OCI-LY7 (cell line): ENCODE data around the gene RASGRP3. TPM values are rescaled to one million over a fixed set of nuclear protein-coding genes. Genes with fewer than 3 reads are reported as not detected.

Experiments
- BruUV-seq: library from RNA; stranded (reverse); fragments of 400-500 nt; replicated peaks from 2 replicates; lab custom pipeline; 2021; lab: Mats Ljungman, UMichigan
- CTCF ChIA-PET: fragments of 300-600 bp; sonication (Branson Sonifier 250); formaldehyde crosslinking; loops from one replicate; lab custom pipeline; 2022; ENCODE audit warnings: antibody characterized with exemption; ENCODE audit not compliant: unreplicated experiment; lab: Charles Lee
- POLR2A ChIA-PET: fragments of 300-600 bp; sonication (Branson Sonifier 250); formaldehyde crosslinking; loops from one replicate; lab custom pipeline; 2022; ENCODE audit warnings: antibody characterized with exemption; lab: Charles Lee
- DNase-seq: peaks from one replicate; pipeline ENCODE4 v3.0.0-alpha.2; 2015; ENCODE audit warnings: low spot score
- H2AFZ ChIP-seq: fragments of 200-600 bp; sonication (generic), shearing (Covaris generic); 2 replicates; pipeline ENCODE4 v1.6.1; 2014; ENCODE audit warnings: mild to moderate bottlenecking, antibody characterized with exemption, low read length, moderate library complexity
- H3K27ac ChIP-seq: fragments of 200-600 bp; sonication (generic); 2 replicates; pipeline ENCODE4 v1.5.1; 2014; ENCODE audit warnings: mixed run types, low read depth, mild to moderate bottlenecking, moderate library complexity, low read length, inconsistent platforms; ENCODE audit not compliant: poor library complexity, severe bottlenecking
- H3K36me3 ChIP-seq: fragments of 200-600 bp; sonication (generic); 2 replicates; pipeline ENCODE4 v1.6.1; 2014; ENCODE audit warnings: mild to moderate bottlenecking, antibody characterized with exemption, low read length, moderate library complexity, mixed read lengths; ENCODE audit not compliant: insufficient read depth
- H3K4me1 ChIP-seq: fragments of 200-600 bp; sonication (generic); 2 replicates; pipeline ENCODE4 v1.5.1; 2014; ENCODE audit warnings: mild to moderate bottlenecking, low read length; ENCODE audit not compliant: insufficient read depth, poor library complexity, severe bottlenecking
- H3K4me2 ChIP-seq: fragments of 200-600 bp; sonication (generic); 2 replicates; pipeline ENCODE4 v1.6.1; 2014; ENCODE audit warnings: mild to moderate bottlenecking, low read length
- H3K4me3 ChIP-seq: fragments of 200-600 bp; sonication (generic); 2 replicates; pipeline ENCODE4 v1.5.1; 2014; ENCODE audit warnings: mild to moderate bottlenecking, low read depth, low read length; ENCODE audit not compliant: poor library complexity, severe bottlenecking
- H3K79me2 ChIP-seq: fragments of 200-600 bp; sonication (generic); 2 replicates; pipeline ENCODE4 v1.6.1; 2016; ENCODE audit warnings: low read depth, mild to moderate bottlenecking, low read length, moderate library complexity, mixed read lengths; ENCODE audit not compliant: insufficient read depth
- H3K9me2 ChIP-seq: fragments of 200-600 bp; sonication (generic); 2 replicates; pipeline ENCODE4 v1.6.1; 2016; ENCODE audit warnings: mild to moderate bottlenecking, low read length, mixed read lengths; ENCODE audit not compliant: insufficient read depth
- H3K9me3 ChIP-seq: fragments of 200-600 bp; sonication (generic); 2 replicates; pipeline ENCODE4 v1.6.1; 2014; ENCODE audit warnings: mild to moderate bottlenecking, mixed run types, low read length, mixed read lengths
- H4K20me1 ChIP-seq: fragments of 200-600 bp; sonication (generic); 2 replicates; pipeline ENCODE4 v1.6.1; 2014; ENCODE audit warnings: mild to moderate bottlenecking, antibody characterized with exemption, low read length, moderate library complexity, mixed read lengths; ENCODE audit not compliant: insufficient read depth
- CTCF ChIP-seq: fragments of 200-600 bp; sonication (generic); conservative IDR thresholded peaks from 2 replicates; pipeline ENCODE4 v1.5.1; 2014; ENCODE audit warnings: mild to moderate bottlenecking, antibody characterized with exemption, low read length, moderate library complexity, mixed read lengths
- EZH2phosphoT487 ChIP-seq: fragments of 200-600 bp; sonication (generic); IDR thresholded peaks from 2 replicates; pipeline ENCODE4 v1.6.1; 2018; ENCODE audit warnings: low read depth, borderline replicate concordance, mild to moderate bottlenecking, mixed run types, antibody characterized with exemption, low read length, moderate library complexity, mixed read lengths
- intact Hi-C: fragments of 100-400 bp; cut with micrococcal nuclease; formaldehyde crosslinking; loops from one replicate; pipeline ENCODE4 v1.10.0; 2022; ENCODE audit not compliant: unreplicated experiment
- total RNA-seq, 2 experiments: library from RNA; depleted of rRNA in 1 of 2; stranded (reverse); fragments of >200 nt in 1 of 2; shearing (Covaris generic) in 1 of 2; gene quantifications; 2 replicates each; pipeline ENCODE4 v1.2.3, GENCODE V29; 2014 to 2022

Gene RASGRP3
- total RNA-seq, 2 experiments from 2014 or later: 5.1 to 8.7 TPM

GRCh38 chr2:33442528-33443079, 33.8 kb upstream of the RASGRP3 start:
- no TSS peak for BruUV-seq
- H3K36me3 ChIP-seq: no peaks in the 10 kb centered on the region
- CTCF ChIA-PET: no interaction called here

GRCh38 chr2:33443274-33443829, 33.1 kb upstream of the RASGRP3 start:
- no peak for DNase-seq
- BruUV-seq: no TSS peak
- no peaks in the 10 kb centered on the region for H3K36me3 ChIP-seq
- H2AFZ ChIP-seq: no peak overlapping the region
- POLR2A ChIA-PET: interaction anchor here (0.6 to 0.7 kb wide), 5 partner anchors 15 to 337 kb away, joined by 4 to 7 read pairs (median 5); no protein-coding TSS in a partner anchor
- no peaks in the 10 kb centered on the region for H3K79me2 ChIP-seq
- no peaks in the 10 kb centered on the region for H3K9me2 ChIP-seq
- intact Hi-C loops: no loop called here
- H3K4me1 ChIP-seq: no peaks in the 10 kb centered on the region
- H3K4me2 ChIP-seq: no peak overlapping the region
- H3K27ac ChIP-seq: no peak overlapping the region
- CTCF ChIA-PET: interaction anchor here (0.6 kb wide), 1 partner anchor 34 kb away, joined by 3 read pairs; no protein-coding TSS in a partner anchor
- H4K20me1 ChIP-seq: no peaks in the 10 kb centered on the region
- no peaks in the 10 kb centered on the region for H3K9me3 ChIP-seq
- TF ChIP-seq CTCF: no peak
- no peak for TF ChIP-seq EZH2phosphoT487
- no peak overlapping the region for H3K4me3 ChIP-seq

More at GRCh38 chr2:33442528-33443079, 33.8 kb upstream of the RASGRP3 start:
- intact Hi-C loops: no loop called here
- Histone ChIP-seq H4K20me1 (no peaks in the 10 kb centered on the region), H3K9me3 (no peaks in the 10 kb centered on the region), H3K4me3 (no peak overlapping the region), H3K4me1 (no peaks in the 10 kb centered on the region), H3K9me2 (no peaks in the 10 kb centered on the region), H2AFZ (no peak overlapping the region), H3K4me2 (no peak overlapping the region), H3K27ac (no peak overlapping the region), H3K79me2 (no peaks in the 10 kb centered on the region)
- DNase-seq: no peak
- no peak for TF ChIP-seq EZH2phosphoT487
- TF ChIP-seq CTCF: no peak
- POLR2A ChIA-PET: interaction anchor here (0.6 to 0.7 kb wide), 3 partner anchors 14 to 121 kb away, joined by 3 to 5 read pairs (median 5); no protein-coding TSS in a partner anchor

GRCh38 chr2:33444967-33445366, 31.5 kb upstream of the RASGRP3 start:
- Histone ChIP-seq H2AFZ (no peak overlapping the region), H3K79me2 (no peaks in the 10 kb centered on the region), H3K4me1 (no peaks in the 10 kb centered on the region), H3K27ac (no peak overlapping the region), H3K4me2 (no peak overlapping the region), H3K36me3 (no peaks in the 10 kb centered on the region), H3K4me3 (no peak overlapping the region), H3K9me2 (no peaks in the 10 kb centered on the region), H3K9me3 (no peaks in the 10 kb centered on the region), H4K20me1 (no peaks in the 10 kb centered on the region)
- TF ChIP-seq EZH2phosphoT487: no peak
- TF ChIP-seq CTCF: no peak
- POLR2A ChIA-PET: interaction anchor here (0.8 kb wide), 1 partner anchor 49 kb away, joined by 4 read pairs; no protein-coding TSS in a partner anchor
- CTCF ChIA-PET: no interaction called here
- BruUV-seq: no TSS peak
- no peak for DNase-seq
- intact Hi-C loops: no loop called here
